Measurements from ENCODE around the gene AGMO. TPM values are rescaled to one million over a fixed set of nuclear protein-coding genes. Genes with fewer than 3 reads are reported as not detected.

The AGMO gene
- total RNA-seq, 4 donors from 2014 or later: 0.27 to 0.77 (median 0.64) TPM; not detected in 1

GRCh38 chr7:15248514-15248913 lies 313.3 kb downstream of the AGMO start:
- 63 to 91% methylated on average over 2 of the region's 2 CpGs for WGBS, 2 donors (ENCODE audit: low coverage in 1 of 2)

GRCh38 chr7:15245831-15246230 lies 316.0 kb downstream of the AGMO start:
- no peak for ATAC-seq
- Histone ChIP-seq H3K27ac (no peak overlapping the region), H3K4me1 (no peaks in the 10 kb centered on the region), H3K36me3 (no peaks in the 10 kb centered on the region), H3K9me3 (no peaks in the 10 kb centered on the region), H3K4me3 (no peak overlapping the region), H3K27me3 (no peaks in the 10 kb centered on the region)
- WGBS, 2 donors (ENCODE audit: low coverage in 1 of 2): 17 to 44% methylated on average over 2 of the region's 2 CpGs
- TF ChIP-seq CTCF (IDR thresholded peaks at IDR 0.05): no peak
- TF ChIP-seq POLR2A (IDR thresholded peaks at IDR 0.05): no peak
- no peak for TF ChIP-seq POLR2AphosphoS5 (IDR thresholded peaks at IDR 0.05)
- TF ChIP-seq EP300 (IDR thresholded peaks at IDR 0.05): no peak

More at GRCh38 chr7:15248514-15248913, 313.3 kb downstream of the AGMO start:
- Histone ChIP-seq H3K4me1 (no peaks in the 10 kb centered on the region), H3K4me3 (no peak overlapping the region), H3K27ac (no peak overlapping the region), H3K36me3 (no peaks in the 10 kb centered on the region), H3K27me3 (no peaks in the 10 kb centered on the region), H3K9me3 (no peaks in the 10 kb centered on the region)
- no peak for TF ChIP-seq POLR2AphosphoS5 (IDR thresholded peaks at IDR 0.05)
- TF ChIP-seq CTCF (IDR thresholded peaks at IDR 0.05): no peak
- no peak for TF ChIP-seq POLR2A (IDR thresholded peaks at IDR 0.05)
- no peak for TF ChIP-seq EP300 (IDR thresholded peaks at IDR 0.05)
- no peak for ATAC-seq

- Histone ChIP-seq H3K27me3 (no peaks in the 10 kb centered on the region), H3K27ac (no peak overlapping the region), H3K4me1 (no peaks in the 10 kb centered on the region), H3K9me3 (peaks cover 0 to 7% (median 0%) of the 10 kb centered on the region in 3 donors), H3K4me3 (no peak overlapping the region), H3K36me3 (no peaks in the 10 kb centered on the region)
- WGBS, 2 donors (ENCODE audit: low coverage in 1 of 2): 83 to 87% methylated on average over 4 of the region's 4 CpGs
- ATAC-seq: no peak
- TF ChIP-seq POLR2A (IDR thresholded peaks at IDR 0.05) (no peak), POLR2AphosphoS5 (IDR thresholded peaks at IDR 0.05) (no peak), EP300 (IDR thresholded peaks at IDR 0.05) (no peak), CTCF (IDR thresholded peaks at IDR 0.05) (no peak)
Observed at GRCh38 chr7:15239801-15240200, 322.0 kb downstream of the AGMO start.

- no peak overlapping the region for H3K27ac ChIP-seq
- H3K4me1 ChIP-seq: no peaks in the 10 kb centered on the region
- H3K4me3 ChIP-seq: no peak overlapping the region
- TF ChIP-seq POLR2AphosphoS5 (IDR thresholded peaks at IDR 0.05) (no peak), CTCF (IDR thresholded peaks at IDR 0.05) (no peak), POLR2A (IDR thresholded peaks at IDR 0.05) (no peak), EP300 (IDR thresholded peaks at IDR 0.05) (no peak)
- no peak for ATAC-seq
- no peaks in the 10 kb centered on the region for H3K27me3 ChIP-seq
- H3K36me3 ChIP-seq: no peaks in the 10 kb centered on the region
- H3K9me3 ChIP-seq: peaks cover 0 to 7% (median 0%) of the 10 kb centered on the region in 3 donors
- WGBS, 2 donors (ENCODE audit: low coverage in 1 of 2): 46 to 57% methylated on average over 2 of the region's 2 CpGs
Observed at GRCh38 chr7:15236952-15237351, 324.9 kb downstream of the AGMO start.

GRCh38 chr7:15234431-15234830 lies 327.4 kb downstream of the AGMO start:
- TF ChIP-seq CTCF (IDR thresholded peaks at IDR 0.05): no peak
- TF ChIP-seq POLR2AphosphoS5 (IDR thresholded peaks at IDR 0.05): no peak
- TF ChIP-seq POLR2A (IDR thresholded peaks at IDR 0.05): no peak
- no peak for TF ChIP-seq EP300 (IDR thresholded peaks at IDR 0.05)

More at GRCh38 chr7:15234431-15234830, 327.4 kb downstream of the AGMO start:
- no peaks in the 10 kb centered on the region for H3K36me3 ChIP-seq
- peaks cover 0 to 7% (median 0%) of the 10 kb centered on the region in 3 donors for H3K9me3 ChIP-seq
- no peaks in the 10 kb centered on the region for H3K4me1 ChIP-seq
- H3K27me3 ChIP-seq: no peaks in the 10 kb centered on the region
- H3K4me3 ChIP-seq: no peak overlapping the region
- ATAC-seq: no peak
- 75 to 96% methylated on average over 3 of the region's 3 CpGs for WGBS, 2 donors (ENCODE audit: low coverage in 1 of 2)
- H3K27ac ChIP-seq: no peak overlapping the region

Measured in gastroesophageal sphincter (tissue), 4 donors.